Pons (tissue), 1 donor: ENCODE measurements around the gene ENTHD1.

ENCODE experiments used
- DNase-seq: peaks from one replicate; pipeline ENCODE4 v3.0.0-alpha.2; 2016; ENCODE audit warnings: low spot score

ENTHD1 gene

GRCh38 chr22:39893526-39893925 lies at the start of gene ENTHD1:
ENTHD1 (minus strand) TSS chr22:39893760; CDS start chr22:39887748, 6,012 bp downstream.
- DNase-seq: no peak

- no peak for DNase-seq
Observed at GRCh38 chr22:39943337-39943736, 49.8 kb upstream of the ENTHD1 start.

- DNase-seq: no peak
Observed at GRCh38 chr22:39942439-39943230, 49.1 kb upstream of the ENTHD1 start.

- no peak for DNase-seq
Observed at GRCh38 chr22:39941601-39942000, 48.0 kb upstream of the ENTHD1 start.

- no peak for DNase-seq
Observed at GRCh38 chr22:39940757-39941305, 47.3 kb upstream of the ENTHD1 start.

GRCh38 chr22:39939830-39940229 lies 46.3 kb upstream of the ENTHD1 start:
- no peak for DNase-seq

- no peak for DNase-seq
Observed at GRCh38 chr22:39938509-39939111, 45.0 kb upstream of the ENTHD1 start.

- DNase-seq: no peak
Observed at GRCh38 chr22:39937906-39938305, 44.3 kb upstream of the ENTHD1 start.

- DNase-seq: no peak
Observed at GRCh38 chr22:39936523-39937145, 43.1 kb upstream of the ENTHD1 start.

- DNase-seq: peak; percentile 42
Observed at GRCh38 chr22:39935612-39936011, 42.1 kb upstream of the ENTHD1 start.

GRCh38 chr22:39935116-39935515 lies 41.6 kb upstream of the ENTHD1 start:
- DNase-seq: peak; percentile 89

- DNase-seq: no peak
Observed at GRCh38 chr22:39933741-39934140, 40.2 kb upstream of the ENTHD1 start.

- DNase-seq: no peak
Observed at GRCh38 chr22:39932918-39933649, 39.5 kb upstream of the ENTHD1 start.

GRCh38 chr22:39932166-39932565 lies 38.6 kb upstream of the ENTHD1 start:
- no peak for DNase-seq

- DNase-seq: no peak
Observed at GRCh38 chr22:39931251-39931650, 37.7 kb upstream of the ENTHD1 start.

- no peak for DNase-seq
Observed at GRCh38 chr22:39928536-39929520, 35.3 kb upstream of the ENTHD1 start.

GRCh38 chr22:39927544-39927943 lies 34.0 kb upstream of the ENTHD1 start:
- no peak for DNase-seq

GRCh38 chr22:39926753-39927152 lies 33.2 kb upstream of the ENTHD1 start:
- no peak for DNase-seq

GRCh38 chr22:39925909-39926679 lies 32.5 kb upstream of the ENTHD1 start:
- no peak for DNase-seq

- DNase-seq: no peak
Observed at GRCh38 chr22:39925273-39925672, 31.7 kb upstream of the ENTHD1 start.
